Body of pancreas (tissue), 4 donors: Measurements from ENCODE around the gene EHMT1. TPM values are rescaled to one million over a fixed set of nuclear protein-coding genes. Genes with fewer than 3 reads are reported as not detected.

Experiments
- microRNA counts, 2 donors: library from miRNA; unstranded; fragments of <30 nt; microRNA quantifications; one replicate each; lab custom pipeline; 2017
- microRNA-seq, 2 donors: library from miRNA; unstranded; fragments of <30 nt; microRNA quantifications; one replicate each; pipeline ENCODE4, GENCODE V29; 2016; ENCODE audit warnings: borderline number of aligned reads in 2 of 2, borderline replicate concordance in 2 of 2
- small RNA-seq: library from RNA; depleted of rRNA; stranded (forward); fragments of <200 nt; gene quantifications from one replicate; pipeline ENCODE3, GENCODE V24; 2016
- total RNA-seq, 2 donors: library from RNA; depleted of rRNA; stranded (reverse); fragments of >200 nt; gene quantifications; one replicate each; pipeline ENCODE4 v1.1.0, GENCODE V29; 2016

Gene EHMT1
- total RNA-seq, 2 donors from 2014 or later, result 41.0 to 65.9 TPM

MicroRNA genes within 50 kb of the gene (microRNA counts, 767-probe panel; counts per million panel counts)
- microRNA hsa-miR-602 (lab: Ali Mortazavi, UCI), result 0 to 736 counts per million in 2 donors

Small RNAs within 50 kb of the gene (microRNA-seq; reads per million reads assigned to microRNA genes)
- 0 reads per million in 2 donors for gene MIR602

Small RNAs within 50 kb of the gene (small RNA-seq; reads per million reads assigned to genes)
- gene MIR602 (not detected), gene RF00017 (not detected)

Other genes with a start within 250 kb of the EHMT1 start
- 10 to 100 TPM; 23.3 to 34.9 TPM for gene EXD3, start 195.8 kb upstream of the EHMT1 start, total RNA-seq
- 10 to 100 TPM in 1 of 2 donors, 1 to 10 TPM in 1; 7.3 to 12.9 TPM for gene NOXA1, start 195.6 kb upstream of the EHMT1 start, total RNA-seq
- gene ENTPD8, start 177.6 kb upstream of the EHMT1 start, total RNA-seq, result 1 to 10 TPM; 2.0 to 2.3 TPM
- 10 to 100 TPM; 65.4 to 65.9 TPM for gene NSMF, start 159.7 kb upstream of the EHMT1 start, total RNA-seq
- gene PNPLA7, start 68.6 kb upstream of the EHMT1 start, total RNA-seq, result 10 to 100 TPM; 16.1 to 27.7 TPM
- 10 to 100 TPM; 32.9 to 37.2 TPM for gene MRPL41, start 67.1 kb upstream of the EHMT1 start, total RNA-seq
- gene DPH7, start 40.1 kb upstream of the EHMT1 start, total RNA-seq, result 10 to 100 TPM; 44.4 to 46.5 TPM
- 1 to 10 TPM; 6.6 to 8.8 TPM for gene ZMYND19, start 28.5 kb upstream of the EHMT1 start, total RNA-seq
- gene ARRDC1, start 13.3 kb upstream of the EHMT1 start, total RNA-seq, result 10 to 100 TPM; 78.1 to 93.6 TPM